HepG2 (cell line): ENCODE data around the gene PRKACA. TPM values are rescaled to one million over a fixed set of nuclear protein-coding genes. Genes with fewer than 3 reads are reported as not detected.
"Not testable (repeated sequence)": the region's sequence is repeated elsewhere in the genome, so short reads cannot be mapped to it uniquely, and the experiment has no call there.

Experiments used
- ATAC-seq: fragments of 200-7000 bp; cut with Tn5 transposase; 3 replicates; pipeline ENCODE4 v1.9.1; 2020; ENCODE audit warnings: mild to moderate bottlenecking, moderate library complexity
- BruUV-seq: library from RNA; stranded (reverse); fragments of 400-500 nt; replicated peaks from 2 replicates; lab custom pipeline; 2021; lab: Mats Ljungman, UMichigan
- CTCF ChIA-PET: fragments of 300-600 bp; formaldehyde crosslinking; extraction: SDS; loops from one replicate; lab custom pipeline; 2021; ENCODE audit warnings: low total read pairs, inconsistent platforms, low intra/inter-chr PET ratio; lab: Yijun Ruan, JAX
- POLR2A ChIA-PET: fragments of 350-600 bp; sonication (Branson Sonifier 250); formaldehyde crosslinking; loops from one replicate; lab custom pipeline; 2020; ENCODE audit warnings: antibody characterized with exemption, inconsistent platforms; lab: Yijun Ruan, JAX
- DNase-seq: peaks from one replicate; pipeline ENCODE4 v3.0.0-alpha.2; 2015; ENCODE audit warnings: low spot score
- FAIRE-seq: peaks from 3 replicates; lab custom pipeline; 2011; peaks lifted over from hg19 to GRCh38; lab: Jason Lieb, UNC
- H2AFZ ChIP-seq: one replicate; pipeline ENCODE4 v1.6.1; 2011; ENCODE audit warnings: low read length, inconsistent platforms
- H3K27ac ChIP-seq: fragments of 300-600 bp; 3 replicates; pipeline ENCODE4 v1.8.0; 2011; ENCODE audit warnings: mixed run types, mild to moderate bottlenecking, mixed read lengths, low read length, inconsistent platforms; ENCODE audit not compliant: insufficient read depth; ENCODE audit errors: extremely low read length
- H3K27me3 ChIP-seq, 2 experiments: fragments of 200-600 bp in 1 of 2; 2 replicates in 1 of 2; 3 replicates in 1 of 2; pipeline versions ENCODE4 v1.6.0 to v1.8.0; 2011; ENCODE audit warnings: low read length in 2 of 2, mild to moderate bottlenecking in 2 of 2, moderate library complexity in 2 of 2, inconsistent platforms in 1 of 2; ENCODE audit not compliant: insufficient read depth in 2 of 2, control insufficient read depth in 1 of 2
- H3K36me3 ChIP-seq, 2 experiments: fragments of 200-600 bp in 1 of 2; replicated peaks in 1 of 2; 2 replicates in 1 of 2; 3 replicates in 1 of 2; pipeline versions ENCODE4 v1.5.1 to v1.8.0; 2011; ENCODE audit warnings: low read length in 2 of 2, inconsistent platforms in 1 of 2; ENCODE audit not compliant: insufficient read depth in 2 of 2, control insufficient read depth in 1 of 2
- H3K4me1 ChIP-seq: 2 replicates; pipeline ENCODE4 v1.5.1; 2012; ENCODE audit warnings: low read length, inconsistent platforms; ENCODE audit not compliant: insufficient read depth
- H3K4me2 ChIP-seq: 2 replicates; pipeline ENCODE4 v1.6.0; 2011; ENCODE audit warnings: low read depth, low read length, inconsistent platforms
- H3K4me3 ChIP-seq, 3 experiments: fragments of 200-600 bp in 1 of 3; sonication (generic), shearing (Covaris generic) in 1 of 3; replicated peaks in 1 of 3; 2 replicates each; pipeline ENCODE4 v1.5.1; 2011 to 2016; ENCODE audit warnings: low read length in 3 of 3, inconsistent platforms in 2 of 3, low read depth in 2 of 3, mild to moderate bottlenecking in 2 of 3, control low read depth in 1 of 3, mixed read lengths in 1 of 3; ENCODE audit not compliant: insufficient read depth in 1 of 3
- H3K79me2 ChIP-seq: one replicate; pipeline ENCODE4 v1.6.1; 2011; ENCODE audit warnings: low read length, inconsistent platforms; ENCODE audit not compliant: insufficient read depth
- H3K9ac ChIP-seq: 2 replicates; pipeline ENCODE4 v1.6.0; 2011; ENCODE audit warnings: mild to moderate bottlenecking, low read depth, low read length, inconsistent platforms; ENCODE audit not compliant: insufficient read depth
- H3K9me3 ChIP-seq: 2 replicates; pipeline ENCODE4 v1.5.1; 2012; ENCODE audit warnings: mild to moderate bottlenecking, low read length
- H4K20me1 ChIP-seq: 2 replicates; pipeline ENCODE4 v1.6.0; 2011; ENCODE audit warnings: inconsistent platforms, mild to moderate bottlenecking, low read length, moderate library complexity; ENCODE audit not compliant: insufficient read depth
- KDM2A ChIP-seq: sonication (generic); formaldehyde crosslinking; IDR thresholded peaks from 2 replicates; pipeline ENCODE4 v1.4.0; 2020; ENCODE audit warnings: low read depth, missing genetic modification reagents, borderline replicate concordance
- RAD21 ChIP-seq: fragments of 450-650 bp; formaldehyde crosslinking; IDR thresholded peaks from 2 replicates; pipeline ENCODE4 v1.5.0; 2020; ENCODE audit warnings: mild to moderate bottlenecking
- SMC3 ChIP-seq: IDR thresholded peaks from 2 replicates; pipeline ENCODE4 v1.6.1; 2011; ENCODE audit warnings: low read length, improper control_type of control experiment
- SRY ChIP-seq: sonication (generic); formaldehyde crosslinking; IDR thresholded peaks from 2 replicates; pipeline ENCODE4 v1.8.0; 2022; ENCODE audit warnings: mild to moderate bottlenecking, missing genetic modification reagents
- STAG1 ChIP-seq: sonication (generic); formaldehyde crosslinking; IDR thresholded peaks from 2 replicates; pipeline ENCODE4 v1.4.0; 2020; ENCODE audit warnings: missing genetic modification reagents
- XRCC5 ChIP-seq: fragments of 200-400 bp; formaldehyde crosslinking; optimal IDR thresholded peaks from 2 replicates; pipeline ENCODE3; 2017; ENCODE audit warnings: mild to moderate bottlenecking, low read length
- WGBS: methylation state at CpG from one replicate; pipeline ENCODE4 v1.1.6; 2017; ENCODE audit warnings: low lambda C conversion rate; 5-methylcytosine and 5-hydroxymethylcytosine counted together
- in situ Hi-C: cut with HindIII; loops from 2 replicates; pipeline ENCODE4 v1.10.0; 2017; ENCODE audit warnings: low pct_unique_long_range_greater_than_20kb; ENCODE audit not compliant: extremely low pct_ligation_motif_present
- intact Hi-C: fragments of 100-400 bp; cut with micrococcal nuclease; formaldehyde crosslinking; loops from one replicate; pipeline ENCODE4 v1.10.0; 2022; ENCODE audit not compliant: unreplicated experiment
- polyA plus RNA-seq, 8 experiments: library from polyadenylated mRNA; depleted of rRNA in 3 of 8; stranded (reverse) in 7 of 8; unstranded in 1 of 8; fragments of >200 nt; fragmentation: Illumina TruSeq in 4 of 8; extraction: Trizol in 4 of 8; gene quantifications; 2 replicates each; pipeline versions ENCODE4 v1.2.1 to v1.2.3, GENCODE V29; 2011 to 2016; ENCODE audit warnings: low read depth in 4 of 8, missing spikeins in 1 of 8, mixed read lengths in 1 of 8; ENCODE audit not compliant: insufficient read depth in 1 of 8
- total RNA-seq, 5 experiments: library from RNA; depleted of rRNA; stranded (reverse); fragments of >200 nt; fragmentation: Illumina TruSeq; extraction: Trizol; gene quantifications; 2 replicates each; pipeline ENCODE4 v1.2.3, GENCODE V29; 2016; ENCODE audit warnings: low read depth in 1 of 5
- TF ChIP-seq, protein P1 (sequence below): sonication (generic); formaldehyde crosslinking; IDR thresholded peaks from 2 replicates; pipeline ENCODE4 v1.5.0; 2020; ENCODE audit warnings: mild to moderate bottlenecking, missing genetic modification reagents, moderate library complexity
- TF ChIP-seq, protein P2 (sequence below): sonication (generic); formaldehyde crosslinking; IDR thresholded peaks from 2 replicates; pipeline ENCODE4 v1.5.1; 2020; ENCODE audit warnings: missing genetic modification reagents, mild to moderate bottlenecking, borderline replicate concordance

The PRKACA gene
- total and polyA plus RNA-seq, 2 of the 13 experiments (the other 11 are each of a cell fraction or from before 2014, with no cell fraction given): 11.0 to 18.2 TPM

DNA sequence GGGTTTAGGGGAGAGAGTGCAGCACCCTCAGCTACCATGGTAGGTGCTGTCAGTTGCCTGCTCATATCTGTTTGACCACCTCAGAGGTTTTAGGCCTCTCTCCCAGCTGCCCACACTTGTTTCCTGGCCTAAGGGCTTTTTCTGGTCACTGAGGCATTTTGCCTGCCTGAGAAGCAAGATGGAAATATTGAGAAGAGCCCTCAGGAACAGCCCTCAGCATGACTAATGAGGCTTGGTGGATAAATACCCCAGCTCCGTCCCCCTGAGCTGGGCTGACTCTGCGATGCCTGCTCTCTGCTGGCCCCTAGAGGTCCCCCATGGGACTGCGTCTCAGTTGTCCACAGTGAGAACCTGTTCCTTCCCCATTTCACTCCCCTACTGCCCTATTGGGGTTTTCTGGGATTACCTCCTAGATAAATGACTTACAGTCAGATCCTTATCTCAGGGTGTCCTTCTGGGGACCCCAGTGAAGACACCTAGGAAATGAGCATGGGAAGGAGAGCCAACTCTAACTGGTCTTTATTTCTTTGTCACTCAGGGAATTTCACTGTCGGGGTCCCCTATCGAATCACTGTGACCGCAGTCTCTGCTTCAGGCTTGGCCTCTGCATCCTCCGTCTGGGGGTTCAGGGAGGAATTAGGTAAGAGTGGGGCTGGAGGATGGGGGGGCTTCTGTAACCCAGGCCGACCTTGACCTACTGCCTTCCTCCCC, 69.0 kb downstream of the PRKACA start:
- H3K79me2 ChIP-seq: no peaks in the 10 kb centered on the region
- TF ChIP-seq KDM2A (CRISPR knock-in tag) (peak; percentile 33; the same call in 1 of the 2 replicates), SRY (CRISPR knock-in tag) (no peak), STAG1 (CRISPR knock-in tag) (peak; percentile 55), SMC3 (0 out of 2 replicates have a peak, but pooled peaks have one; percentile 20), RAD21 (peak; percentile 41), XRCC5 (peak; percentile 74)
- TF ChIP-seq, protein P1, sequence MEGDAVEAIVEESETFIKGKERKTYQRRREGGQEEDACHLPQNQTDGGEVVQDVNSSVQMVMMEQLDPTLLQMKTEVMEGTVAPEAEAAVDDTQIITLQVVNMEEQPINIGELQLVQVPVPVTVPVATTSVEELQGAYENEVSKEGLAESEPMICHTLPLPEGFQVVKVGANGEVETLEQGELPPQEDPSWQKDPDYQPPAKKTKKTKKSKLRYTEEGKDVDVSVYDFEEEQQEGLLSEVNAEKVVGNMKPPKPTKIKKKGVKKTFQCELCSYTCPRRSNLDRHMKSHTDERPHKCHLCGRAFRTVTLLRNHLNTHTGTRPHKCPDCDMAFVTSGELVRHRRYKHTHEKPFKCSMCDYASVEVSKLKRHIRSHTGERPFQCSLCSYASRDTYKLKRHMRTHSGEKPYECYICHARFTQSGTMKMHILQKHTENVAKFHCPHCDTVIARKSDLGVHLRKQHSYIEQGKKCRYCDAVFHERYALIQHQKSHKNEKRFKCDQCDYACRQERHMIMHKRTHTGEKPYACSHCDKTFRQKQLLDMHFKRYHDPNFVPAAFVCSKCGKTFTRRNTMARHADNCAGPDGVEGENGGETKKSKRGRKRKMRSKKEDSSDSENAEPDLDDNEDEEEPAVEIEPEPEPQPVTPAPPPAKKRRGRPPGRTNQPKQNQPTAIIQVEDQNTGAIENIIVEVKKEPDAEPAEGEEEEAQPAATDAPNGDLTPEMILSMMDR (CRISPR knock-in tag): peak; percentile 72
- TF ChIP-seq, protein P2, sequence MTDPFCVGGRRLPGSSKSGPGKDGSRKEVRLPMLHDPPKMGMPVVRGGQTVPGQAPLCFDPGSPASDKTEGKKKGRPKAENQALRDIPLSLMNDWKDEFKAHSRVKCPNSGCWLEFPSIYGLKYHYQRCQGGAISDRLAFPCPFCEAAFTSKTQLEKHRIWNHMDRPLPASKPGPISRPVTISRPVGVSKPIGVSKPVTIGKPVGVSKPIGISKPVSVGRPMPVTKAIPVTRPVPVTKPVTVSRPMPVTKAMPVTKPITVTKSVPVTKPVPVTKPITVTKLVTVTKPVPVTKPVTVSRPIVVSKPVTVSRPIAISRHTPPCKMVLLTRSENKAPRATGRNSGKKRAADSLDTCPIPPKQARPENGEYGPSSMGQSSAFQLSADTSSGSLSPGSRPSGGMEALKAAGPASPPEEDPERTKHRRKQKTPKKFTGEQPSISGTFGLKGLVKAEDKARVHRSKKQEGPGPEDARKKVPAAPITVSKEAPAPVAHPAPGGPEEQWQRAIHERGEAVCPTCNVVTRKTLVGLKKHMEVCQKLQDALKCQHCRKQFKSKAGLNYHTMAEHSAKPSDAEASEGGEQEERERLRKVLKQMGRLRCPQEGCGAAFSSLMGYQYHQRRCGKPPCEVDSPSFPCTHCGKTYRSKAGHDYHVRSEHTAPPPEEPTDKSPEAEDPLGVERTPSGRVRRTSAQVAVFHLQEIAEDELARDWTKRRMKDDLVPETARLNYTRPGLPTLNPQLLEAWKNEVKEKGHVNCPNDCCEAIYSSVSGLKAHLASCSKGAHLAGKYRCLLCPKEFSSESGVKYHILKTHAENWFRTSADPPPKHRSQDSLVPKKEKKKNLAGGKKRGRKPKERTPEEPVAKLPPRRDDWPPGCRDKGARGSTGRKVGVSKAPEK (CRISPR knock-in tag): no peak
- TF ChIP-seq, all 625 proteins: peak for 6
- no peak overlapping the region for H2AFZ ChIP-seq
- no peaks in the 10 kb centered on the region for H3K36me3 ChIP-seq
- H3K4me3 ChIP-seq: no peak overlapping the region
- no peak overlapping the region for H3K27ac ChIP-seq
- ChIA-PET POLR2A (interaction anchor here (0.7 kb wide), 1 partner anchor 165 kb away, joined by 3 read pairs; no protein-coding TSS in a partner anchor), CTCF (no interaction called here)
- WGBS: 84% methylated on average over 8 of the region's 8 CpGs
- no peaks in the 10 kb centered on the region for H3K4me1 ChIP-seq
- H3K27me3 ChIP-seq: no peaks in the 10 kb centered on the region
- ATAC-seq (peak; percentile 72), DNase-seq (peak; percentile 23), FAIRE-seq (no peak)
- no peaks in the 10 kb centered on the region for H4K20me1 ChIP-seq
- no peak overlapping the region for H3K4me2 ChIP-seq
- no TSS peak for BruUV-seq
- intact Hi-C loops (no loop called here), in situ Hi-C loops (no loop called here)
- H3K9me3 ChIP-seq: peaks cover 4% of the 10 kb centered on the region
- no peak overlapping the region for H3K9ac ChIP-seq

DNA sequence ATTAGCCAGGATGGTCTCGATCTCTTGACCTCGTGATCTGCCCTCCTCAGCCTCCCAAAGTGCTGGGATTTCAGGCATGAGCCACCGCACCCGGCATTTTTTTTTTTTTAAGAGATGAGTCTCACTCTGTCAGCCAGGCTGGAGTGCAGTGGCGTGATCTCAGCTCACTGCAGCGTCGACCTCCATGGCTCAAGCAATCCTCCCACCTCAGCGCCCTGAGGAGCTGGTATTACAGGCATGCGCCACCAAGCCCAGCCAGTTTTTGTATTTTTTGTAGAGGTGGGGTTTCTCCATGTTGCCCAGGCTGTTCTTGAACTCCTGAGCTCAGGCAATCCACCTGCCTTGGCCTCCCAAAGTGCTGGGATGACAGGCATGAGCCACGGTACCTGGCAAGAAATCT, 69.7 kb downstream of the PRKACA start:
- DNase-seq, BruUV-seq, in situ Hi-C loops, H3K27me3 ChIP-seq, intact Hi-C loops, POLR2A ChIA-PET, H3K9ac ChIP-seq, H3K4me2 ChIP-seq, FAIRE-seq, H3K4me1 ChIP-seq, H3K79me2 ChIP-seq, H3K27ac ChIP-seq, CTCF ChIA-PET, H2AFZ ChIP-seq, H4K20me1 ChIP-seq, H3K36me3 ChIP-seq, ATAC-seq, H3K4me3 ChIP-seq, H3K9me3 ChIP-seq: not testable (repeated sequence)
- WGBS: 96% methylated on average over 10 of the region's 10 CpGs
